Measurements from ENCODE around the gene POFUT1. TPM values are rescaled to one million over a fixed set of nuclear protein-coding genes. Genes with fewer than 3 reads are reported as not detected.
"Not testable (repeated sequence)": the region's sequence is repeated elsewhere in the genome, so short reads cannot be mapped to it uniquely, and the experiment has no call there.

The POFUT1 gene
- polyA plus RNA-seq: 10 to 100 TPM; 10.6 to 19.5 (median 18.8) TPM

DNA sequence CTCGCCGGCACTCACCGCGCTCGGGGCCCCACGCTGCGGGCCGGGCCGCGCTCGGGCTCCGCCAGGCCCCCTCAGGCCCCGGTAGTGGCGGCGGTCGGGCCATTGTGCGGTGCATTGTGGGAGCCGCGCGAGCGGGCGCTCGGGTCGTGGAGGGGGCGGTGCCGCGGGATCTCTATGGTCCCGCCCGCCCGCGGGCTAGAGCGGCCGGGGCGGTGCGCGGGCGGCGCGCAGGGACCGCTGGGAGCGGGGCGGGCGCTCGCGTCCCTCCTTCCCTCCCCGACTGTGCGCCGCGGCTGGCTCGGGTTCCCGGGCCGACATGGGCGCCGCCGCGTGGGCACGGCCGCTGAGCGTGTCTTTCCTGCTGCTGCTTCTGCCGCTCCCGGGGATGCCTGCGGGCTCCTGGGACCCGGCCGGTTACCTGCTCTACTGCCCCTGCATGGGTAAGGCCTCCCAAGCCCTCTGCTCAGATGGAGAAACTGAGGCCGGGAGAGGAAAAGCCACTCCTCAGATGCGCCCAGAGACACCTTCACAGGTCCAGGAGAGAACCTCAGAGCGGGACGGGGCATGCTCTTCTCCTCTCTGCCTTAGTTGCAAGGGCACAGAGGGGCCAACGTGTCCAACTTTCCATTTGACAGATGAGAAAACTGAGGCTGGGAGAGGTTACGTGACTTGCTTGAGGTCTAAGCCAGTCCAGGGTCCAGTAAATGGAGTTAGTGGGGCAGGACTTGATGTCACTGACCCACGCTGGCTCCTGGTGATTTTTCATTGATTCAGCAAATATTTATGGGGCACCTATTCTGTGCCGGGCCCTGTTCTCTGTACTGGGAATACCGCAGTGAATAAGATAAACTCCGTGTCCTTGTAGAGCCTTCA lies at the start of gene POFUT1, which contains the start of gene PLAGL2:
POFUT1 (plus strand) TSS at position 255 of the 873 bp plus-strand sequence; CDS start at position 317, 62 bp downstream.
PLAGL2 (minus strand) TSS at position 118 of the 873 bp plus-strand sequence. CDS start 5,565 bp downstream, outside the sequence.
- WGBS, 3 donors: 1 to 2% (median 1%) methylated on average over 57 to 73 of the region's 74 CpGs
- H3K27ac ChIP-seq (ENCODE audit: low read depth, low read length): no peak within 1 kb of the TSS

DNA sequence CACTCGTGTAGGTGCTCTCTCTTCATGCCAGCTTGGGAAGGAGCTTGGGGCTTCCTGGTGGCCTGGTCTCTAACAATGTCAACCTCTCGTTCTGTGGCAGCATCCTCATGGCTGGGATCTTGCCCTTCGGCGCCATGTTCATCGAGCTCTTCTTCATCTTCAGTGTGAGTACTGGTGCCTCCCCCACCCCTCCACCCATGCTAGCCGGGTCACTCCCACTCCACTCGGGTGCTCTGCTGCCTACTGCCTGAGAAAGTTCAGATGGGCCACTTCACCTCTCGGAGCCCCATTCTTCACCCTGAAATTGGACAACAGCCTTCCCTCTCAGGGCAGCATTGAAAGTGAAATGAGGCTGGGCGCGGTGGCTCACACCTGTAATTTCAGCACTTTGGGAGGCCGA lies 49.3 kb upstream of the POFUT1 start:
- 94 to 97% (median 95%) methylated on average over 11 of the region's 11 CpGs for WGBS, 3 donors
- no peak overlapping the region for H3K27ac ChIP-seq (ENCODE audit: low read depth, low read length)

DNA sequence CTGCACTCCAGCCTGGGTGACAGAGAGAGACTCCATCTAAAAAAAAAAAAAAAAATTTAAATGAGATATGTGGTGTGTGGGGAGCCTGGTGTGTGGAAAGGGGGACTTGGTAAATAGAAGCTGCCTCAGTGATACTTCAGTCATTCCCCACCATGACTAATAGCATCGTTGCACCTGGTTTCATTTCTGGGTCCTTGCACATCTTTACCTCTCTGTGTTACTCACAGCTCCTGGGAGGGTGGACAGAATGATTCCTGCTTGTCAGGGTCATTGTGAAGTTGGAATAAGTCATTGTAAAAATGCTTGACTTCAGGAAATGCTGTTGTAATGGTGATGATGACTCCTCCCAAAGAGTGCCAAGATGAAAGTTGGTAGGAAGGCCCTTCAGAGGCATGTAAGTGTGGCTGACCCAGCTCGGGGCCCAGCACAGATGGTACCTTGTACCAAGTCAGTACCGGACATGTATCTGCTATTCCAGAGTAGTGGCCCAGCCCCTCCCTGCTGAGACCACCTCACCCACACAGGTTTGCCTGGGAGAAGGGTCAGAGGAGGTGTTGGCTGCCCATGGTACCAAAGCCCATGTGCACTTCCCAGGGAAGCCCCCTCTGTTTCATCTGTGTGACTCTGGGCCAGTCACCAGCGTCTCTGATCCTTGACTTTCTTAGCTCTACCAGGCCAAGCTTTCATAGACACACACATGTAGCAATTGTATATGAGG lies 48.6 kb upstream of the POFUT1 start:
- no peak overlapping the region for H3K27ac ChIP-seq (ENCODE audit: low read depth, low read length)
- WGBS, 3 donors: 94 to 100% (median 96%) methylated on average over 4 of the region's 4 CpGs

DNA sequence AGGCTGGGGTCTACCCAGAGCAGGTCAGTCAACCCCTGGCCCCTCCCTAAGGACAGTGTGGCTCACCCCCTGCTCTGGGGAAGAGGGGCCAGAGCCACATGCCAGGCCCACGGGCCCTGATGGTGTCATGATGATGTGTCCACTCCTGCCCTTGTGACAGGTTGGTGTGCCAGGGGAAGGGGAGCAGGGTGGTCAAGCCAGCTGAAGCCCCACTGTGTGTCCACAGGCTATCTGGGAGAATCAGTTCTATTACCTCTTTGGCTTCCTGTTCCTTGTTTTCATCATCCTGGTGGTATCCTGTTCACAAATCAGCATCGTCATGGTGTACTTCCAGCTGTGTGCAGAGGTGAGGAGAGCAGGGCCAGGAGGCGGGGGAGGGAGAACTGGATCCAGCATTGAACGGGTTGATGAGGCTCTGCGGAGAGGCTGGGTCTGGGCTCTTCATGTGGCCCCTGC lies 47.9 kb upstream of the POFUT1 start:
- WGBS, 3 donors: 65 to 96% (median 80%) methylated on average over 5 of the region's 5 CpGs
- H3K27ac ChIP-seq (ENCODE audit: low read depth, low read length): no peak overlapping the region

DNA sequence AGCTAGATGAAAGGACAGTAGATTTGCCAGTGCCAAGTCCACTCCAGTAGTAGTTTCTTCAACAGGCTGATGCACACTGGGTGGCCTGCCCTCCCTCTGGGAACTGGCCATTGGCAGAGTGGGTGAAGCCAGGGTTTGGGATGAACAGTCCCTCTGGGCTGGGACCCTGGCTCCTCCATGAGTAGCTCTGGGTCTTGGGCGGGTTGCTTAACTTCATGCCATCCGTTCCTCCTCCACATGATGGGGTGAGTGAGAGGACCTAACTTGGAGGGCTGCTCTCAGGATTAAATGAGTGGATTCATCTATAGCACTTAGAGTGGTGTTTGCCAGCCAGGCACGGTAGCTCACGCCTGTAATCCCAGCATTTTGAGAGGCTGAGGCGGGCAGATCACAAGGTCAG lies 47.3 kb upstream of the POFUT1 start:
- WGBS, 3 donors: 90 to 97% (median 96%) methylated on average over 5 of the region's 5 CpGs
- H3K27ac ChIP-seq (ENCODE audit: low read depth, low read length): no peak overlapping the region

DNA sequence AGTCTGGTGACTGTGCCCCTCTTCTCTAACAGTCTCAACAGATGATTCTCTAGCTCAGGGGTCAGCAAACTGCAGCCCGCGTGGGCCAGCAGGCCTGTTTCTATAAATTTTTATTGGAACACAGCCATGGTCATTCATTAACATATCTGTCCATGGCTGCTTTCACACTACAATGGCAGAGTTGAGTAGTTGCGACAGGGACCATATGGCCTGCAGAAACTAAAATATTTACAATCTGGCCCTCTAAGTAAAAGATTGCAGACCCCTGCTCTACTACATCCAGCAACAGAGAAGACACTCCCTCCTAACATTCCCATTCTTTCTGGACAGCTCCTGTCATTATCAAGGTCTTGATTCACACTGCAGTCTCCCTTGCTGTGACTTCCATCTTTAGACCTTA lies 45.3 kb upstream of the POFUT1 start:
- 54 to 84% (median 70%) methylated on average over 3 of the region's 3 CpGs for WGBS, 3 donors
- no peak overlapping the region for H3K27ac ChIP-seq (ENCODE audit: low read depth, low read length)

DNA sequence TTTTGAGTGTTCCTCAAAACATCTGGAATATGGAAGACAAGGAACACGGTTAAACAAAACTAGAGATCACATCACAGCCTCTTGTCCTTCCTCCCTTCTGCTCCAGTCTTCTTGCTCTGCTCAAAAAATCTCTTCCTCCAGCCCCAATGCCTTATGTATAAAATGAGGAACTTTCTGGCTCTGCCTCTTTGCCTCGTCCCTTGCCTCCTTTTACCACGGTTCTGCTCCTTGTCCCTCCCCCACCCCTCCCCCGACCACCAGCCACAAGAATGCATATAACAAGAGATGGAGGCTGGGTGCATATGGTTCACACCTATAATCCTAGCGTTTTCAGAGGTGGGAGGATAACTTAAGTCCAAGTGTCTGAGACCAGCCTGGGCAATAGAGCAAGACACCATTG lies 43.7 kb upstream of the POFUT1 start:
- WGBS, 3 donors: 63 to 83% (median 78%) methylated on average over 5 of the region's 5 CpGs

DNA sequence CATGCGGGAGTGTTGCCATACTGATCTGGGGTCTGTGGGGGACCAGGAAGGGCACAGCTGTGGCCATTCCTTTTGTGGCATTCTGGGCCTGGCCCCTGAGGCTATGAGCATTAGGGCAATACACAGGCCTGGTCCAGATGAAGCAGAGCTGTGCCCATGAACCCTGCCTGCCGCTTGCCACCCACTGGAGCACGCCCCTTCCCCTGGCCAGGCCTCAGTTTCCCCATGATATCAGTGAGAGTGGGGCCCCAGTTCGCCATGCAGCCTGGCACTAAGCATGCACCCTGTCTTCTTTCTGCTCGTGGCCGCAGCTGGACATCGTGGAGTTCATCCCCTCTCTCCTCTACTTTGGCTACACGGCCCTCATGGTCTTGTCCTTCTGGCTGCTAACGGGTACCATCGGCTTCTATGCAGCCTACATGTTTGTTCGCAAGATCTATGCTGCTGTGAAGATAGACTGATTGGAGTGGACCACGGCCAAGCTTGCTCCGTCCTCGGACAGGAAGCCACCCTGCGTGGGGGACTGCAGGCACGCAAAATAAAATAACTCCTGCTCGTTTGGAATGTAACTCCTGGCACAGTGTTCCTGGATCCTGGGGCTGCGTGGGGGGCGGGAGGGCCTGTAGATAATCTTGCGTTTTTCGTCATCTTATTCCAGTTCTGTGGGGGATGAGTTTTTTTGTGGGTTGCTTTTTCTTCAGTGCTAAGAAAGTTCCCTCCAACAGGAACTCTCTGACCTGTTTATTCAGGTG lies 42.5 kb upstream of the POFUT1 start:
- 75 to 86% (median 77%) methylated on average over 21 of the region's 21 CpGs for WGBS, 3 donors
- H3K27ac ChIP-seq (ENCODE audit: low read depth, low read length): no peak overlapping the region

More for the DNA sequence above, 43.7 kb upstream of the POFUT1 start:
- H3K27ac ChIP-seq (ENCODE audit: low read depth, low read length): no peak overlapping the region

DNA sequence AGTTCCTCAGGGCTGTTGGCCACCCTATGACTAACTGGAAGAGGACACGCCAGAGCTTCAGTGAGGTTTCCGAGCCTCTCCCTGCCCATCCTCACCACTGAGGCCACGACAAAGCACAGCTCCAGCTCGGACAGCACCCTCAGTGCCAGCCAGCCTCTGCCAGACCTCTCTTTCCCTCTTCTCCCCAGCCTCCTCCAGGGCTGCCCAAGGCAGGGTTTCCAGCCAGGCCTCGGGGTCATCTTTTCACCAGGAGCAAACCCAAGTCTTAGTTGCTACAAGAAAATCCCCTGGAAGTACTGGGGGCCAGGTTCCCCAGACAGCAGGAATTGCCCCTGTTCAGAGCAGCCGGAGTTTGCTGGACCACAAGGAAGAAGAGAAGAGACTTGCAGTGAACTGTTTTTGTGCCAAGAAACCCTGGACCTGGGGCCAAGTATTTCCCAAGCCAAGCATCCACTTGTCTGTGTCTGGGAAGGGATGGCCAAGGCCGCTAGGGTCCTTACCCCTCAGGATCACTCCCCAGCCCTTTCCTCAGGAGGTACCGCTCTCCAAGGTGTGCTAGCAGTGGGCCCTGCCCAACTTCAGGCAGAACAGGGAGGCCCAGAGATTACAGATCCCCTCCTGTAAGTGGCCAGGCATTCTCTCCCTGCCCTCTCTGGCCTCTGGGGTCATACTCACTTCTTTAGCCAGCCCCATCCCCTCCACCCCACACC lies 41.7 kb upstream of the POFUT1 start:
- H3K27ac ChIP-seq (ENCODE audit: low read depth, low read length): no peak overlapping the region
- 69 to 86% (median 70%) methylated on average over 8 of the region's 8 CpGs for WGBS, 3 donors

DNA sequence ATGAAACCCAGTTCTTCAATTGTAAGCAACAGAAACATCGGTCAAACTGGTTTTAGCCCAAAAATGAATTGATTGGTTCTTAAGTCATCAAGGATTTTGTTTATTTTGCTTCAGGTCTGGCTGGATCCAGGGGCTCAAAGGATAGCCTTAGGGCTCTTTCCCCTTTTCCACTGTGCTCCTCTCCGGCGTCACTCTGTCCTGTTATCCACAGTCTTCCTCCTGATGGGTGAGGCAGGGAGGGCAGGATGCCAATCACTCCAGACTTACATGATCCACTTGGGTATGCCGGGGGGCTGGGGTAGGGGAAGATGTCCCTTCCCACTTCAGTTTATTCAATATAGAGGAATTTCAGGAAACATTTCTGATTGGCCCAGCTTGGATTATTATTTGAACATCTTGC lies 40.1 kb upstream of the POFUT1 start:
- H3K27ac ChIP-seq (ENCODE audit: low read depth, low read length): no peak overlapping the region
- 87 to 97% (median 96%) methylated on average over 4 of the region's 4 CpGs for WGBS, 3 donors

DNA sequence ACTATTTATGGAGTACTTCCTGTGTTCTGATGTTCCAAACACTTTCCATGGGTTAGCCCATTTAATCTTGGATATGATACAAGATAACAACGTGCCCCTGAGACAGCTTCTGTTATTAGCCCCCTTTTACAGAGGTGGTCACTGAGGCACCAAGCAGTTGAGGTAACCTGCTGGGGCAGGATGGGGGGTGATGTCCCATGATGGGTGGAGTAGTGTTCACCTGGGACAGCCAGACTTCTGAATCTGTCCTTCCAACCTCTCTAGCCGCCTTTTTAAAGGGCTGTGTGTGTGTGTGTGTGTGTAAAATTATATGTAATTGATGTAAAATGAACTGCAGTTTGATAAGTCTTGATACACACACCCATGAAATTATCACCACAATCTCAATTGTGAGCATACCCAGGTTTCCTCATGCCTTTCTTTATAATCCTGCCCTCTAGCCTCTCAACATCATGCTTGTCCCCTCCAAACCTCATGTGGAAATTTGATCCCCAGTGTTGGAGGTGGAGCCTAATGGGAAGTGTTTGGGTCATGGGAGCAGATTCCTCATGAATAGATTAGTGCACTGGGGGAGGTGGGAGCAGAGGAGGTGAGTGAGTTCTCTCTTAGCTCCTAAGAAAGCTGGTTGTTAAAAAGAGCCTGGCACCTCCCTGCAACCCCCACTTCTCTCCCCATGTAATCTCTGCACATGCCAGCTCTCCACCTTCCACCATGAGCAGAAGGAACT lies 39.3 kb upstream of the POFUT1 start:
- WGBS, 3 donors: 63 to 78% (median 64%) methylated on average over 2 of the region's 2 CpGs
- no peak overlapping the region for H3K27ac ChIP-seq (ENCODE audit: low read depth, low read length)

DNA sequence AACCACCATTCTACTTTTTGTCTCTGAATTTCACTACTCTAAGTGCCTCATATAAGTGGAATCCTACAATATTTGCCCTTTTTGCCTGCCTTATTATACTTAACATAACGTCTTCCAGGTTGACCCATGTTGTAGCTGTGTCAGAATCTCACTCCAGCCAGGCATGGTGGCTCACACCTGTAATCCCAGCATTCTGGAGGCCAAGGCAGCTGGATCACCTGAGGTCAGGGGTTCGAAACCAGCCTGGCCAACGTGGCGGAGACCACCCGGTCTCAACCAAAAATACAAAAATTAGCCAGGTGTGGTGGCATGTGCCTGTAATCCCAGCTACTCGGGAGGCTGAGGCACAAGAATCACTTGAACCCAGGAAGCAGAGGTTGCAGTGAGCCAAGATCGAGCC lies 30.0 kb upstream of the POFUT1 start:
- H3K27ac ChIP-seq (ENCODE audit: low read depth, low read length): not testable (repeated sequence)
- 92 to 95% (median 95%) methylated on average over 7 of the region's 7 CpGs for WGBS, 3 donors

DNA sequence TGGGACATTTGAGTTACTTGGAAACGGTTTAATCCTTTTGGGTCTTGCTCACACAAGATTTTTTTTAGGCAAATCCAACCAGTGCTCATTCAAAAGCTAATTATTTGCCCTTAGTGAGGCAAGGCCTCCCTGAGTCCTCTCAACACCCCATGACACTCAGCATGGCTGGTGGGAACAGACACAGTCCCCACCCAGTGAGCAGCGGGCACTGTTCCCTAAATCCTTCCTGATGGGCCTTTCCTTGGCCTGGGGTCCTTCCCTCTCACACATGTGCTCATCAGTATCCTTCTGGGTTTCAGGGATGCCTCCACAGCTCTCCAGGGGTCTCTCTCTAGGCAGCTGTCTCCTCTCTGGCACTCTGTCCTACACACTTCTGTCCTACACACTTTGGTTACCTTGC lies 28.2 kb upstream of the POFUT1 start:
- no peak overlapping the region for H3K27ac ChIP-seq (ENCODE audit: low read depth, low read length)
- 84 to 97% (median 90%) methylated on average over 2 of the region's 2 CpGs for WGBS, 3 donors

DNA sequence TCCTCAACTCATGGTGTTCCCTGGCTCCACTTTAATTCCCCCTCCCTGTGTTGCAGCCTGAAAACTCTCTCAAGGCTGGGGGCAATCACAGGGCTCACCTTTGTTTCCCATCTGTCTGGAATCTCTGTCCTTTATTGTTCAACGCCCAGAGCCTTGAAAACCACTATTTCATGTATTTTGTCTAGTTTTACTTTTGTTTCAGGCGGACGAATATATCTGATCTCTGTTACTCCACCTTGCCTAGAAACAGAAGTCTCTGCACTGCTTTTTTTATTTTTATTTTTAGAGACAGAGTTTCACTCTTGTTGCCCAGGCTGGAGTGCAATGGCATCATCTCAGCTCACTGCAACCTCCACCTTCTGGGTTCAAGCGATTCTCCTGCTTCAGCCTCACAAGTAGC lies 27.7 kb upstream of the POFUT1 start:
- WGBS, 3 donors: 88 to 95% (median 91%) methylated on average over 4 of the region's 4 CpGs
- no peak overlapping the region for H3K27ac ChIP-seq (ENCODE audit: low read depth, low read length)

DNA sequence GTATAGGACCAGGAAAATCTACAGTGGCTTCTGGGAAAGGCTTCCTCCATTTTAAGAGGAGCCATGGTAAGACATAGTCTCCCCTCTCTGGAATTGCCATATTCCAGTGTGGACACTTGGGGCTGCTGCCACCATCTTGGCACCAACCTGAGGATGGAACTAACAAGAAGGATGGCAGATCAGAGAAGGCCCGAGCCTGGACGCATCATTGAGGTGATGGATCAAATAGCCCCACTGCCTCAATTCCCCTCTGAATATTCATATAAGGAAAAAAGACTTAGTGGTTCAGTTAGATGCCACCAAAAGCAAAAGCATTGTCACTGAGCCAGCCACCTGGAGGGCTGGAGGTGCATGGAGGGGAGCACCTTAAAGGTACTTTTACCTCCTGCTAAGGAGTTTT lies 26.1 kb upstream of the POFUT1 start:
- H3K27ac ChIP-seq (ENCODE audit: low read depth, low read length): no peak overlapping the region
- 92 to 100% (median 95%) methylated on average over 2 of the region's 2 CpGs for WGBS, 3 donors

DNA sequence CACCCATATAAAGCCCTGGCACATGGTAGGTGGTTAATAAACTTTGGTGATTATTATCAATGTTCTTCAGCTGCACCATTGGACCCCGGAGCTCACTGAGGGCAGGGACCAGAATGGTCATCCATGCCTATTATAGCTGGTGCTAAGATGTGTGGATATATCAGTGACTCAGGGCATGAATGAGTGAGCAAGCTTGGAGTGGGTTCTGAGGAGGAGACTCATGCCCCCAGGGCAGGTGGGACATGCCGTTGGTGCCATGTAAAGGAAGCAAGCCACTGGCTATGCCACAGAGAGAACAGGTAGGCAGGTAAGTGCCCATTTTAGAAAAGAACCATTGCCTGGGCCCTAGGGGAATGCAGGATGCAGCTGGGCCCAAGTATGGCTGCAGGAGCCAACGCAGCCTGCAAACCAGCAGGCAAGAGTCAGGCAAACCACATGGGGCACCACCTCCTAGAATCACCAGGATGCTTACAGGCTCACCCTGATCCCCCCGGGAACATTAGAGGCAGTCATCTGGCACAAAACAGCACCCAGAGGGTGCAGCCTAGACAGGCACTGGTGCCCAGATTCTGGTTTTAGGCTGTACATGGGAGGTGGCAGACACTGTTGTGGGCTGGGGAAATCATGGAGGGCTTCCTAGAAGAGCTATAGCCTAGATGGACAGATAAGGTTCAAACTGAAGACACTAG lies 23.6 kb upstream of the POFUT1 start:
- WGBS, 3 donors: 94 to 95% (median 95%) methylated on average over 4 of the region's 4 CpGs
- no peak overlapping the region for H3K27ac ChIP-seq (ENCODE audit: low read depth, low read length)
